ENCODE measurements around the gene HEATR1.
A peak's percentile ranks its signal among the peaks of the same experiment; 100 is the strongest.

Gene HEATR1

DNA sequence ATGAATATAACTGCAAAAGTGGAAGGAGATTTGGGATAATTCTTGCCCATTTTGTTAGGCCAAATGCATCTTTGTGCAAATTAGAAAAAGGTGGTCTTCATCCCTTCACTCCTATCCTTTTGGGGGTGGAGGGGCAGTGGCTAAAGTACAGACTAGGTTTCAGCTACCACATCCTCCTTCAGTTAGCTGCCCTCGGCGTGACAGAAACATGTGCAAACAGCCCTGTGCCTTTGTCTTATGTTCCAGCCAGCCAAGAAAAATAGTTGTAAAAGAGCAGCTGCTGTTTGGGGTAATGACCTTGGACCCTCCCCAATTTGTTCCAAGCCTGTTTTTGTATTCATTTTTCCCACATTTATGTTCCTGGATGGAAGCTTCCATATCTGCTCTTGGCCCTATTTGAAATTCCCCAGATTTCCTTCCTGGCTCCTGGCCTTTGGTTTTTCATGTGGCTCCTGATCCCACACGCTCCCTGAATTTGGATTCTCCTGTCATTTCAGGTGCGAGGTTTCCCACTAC, 88.8 kb downstream of the HEATR1 start:
- TF ChIP-seq, protein P1, sequence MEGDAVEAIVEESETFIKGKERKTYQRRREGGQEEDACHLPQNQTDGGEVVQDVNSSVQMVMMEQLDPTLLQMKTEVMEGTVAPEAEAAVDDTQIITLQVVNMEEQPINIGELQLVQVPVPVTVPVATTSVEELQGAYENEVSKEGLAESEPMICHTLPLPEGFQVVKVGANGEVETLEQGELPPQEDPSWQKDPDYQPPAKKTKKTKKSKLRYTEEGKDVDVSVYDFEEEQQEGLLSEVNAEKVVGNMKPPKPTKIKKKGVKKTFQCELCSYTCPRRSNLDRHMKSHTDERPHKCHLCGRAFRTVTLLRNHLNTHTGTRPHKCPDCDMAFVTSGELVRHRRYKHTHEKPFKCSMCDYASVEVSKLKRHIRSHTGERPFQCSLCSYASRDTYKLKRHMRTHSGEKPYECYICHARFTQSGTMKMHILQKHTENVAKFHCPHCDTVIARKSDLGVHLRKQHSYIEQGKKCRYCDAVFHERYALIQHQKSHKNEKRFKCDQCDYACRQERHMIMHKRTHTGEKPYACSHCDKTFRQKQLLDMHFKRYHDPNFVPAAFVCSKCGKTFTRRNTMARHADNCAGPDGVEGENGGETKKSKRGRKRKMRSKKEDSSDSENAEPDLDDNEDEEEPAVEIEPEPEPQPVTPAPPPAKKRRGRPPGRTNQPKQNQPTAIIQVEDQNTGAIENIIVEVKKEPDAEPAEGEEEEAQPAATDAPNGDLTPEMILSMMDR (conservative IDR thresholded peaks at IDR 0.05): no peak
- H3K27ac ChIP-seq: peak overlapping the region; percentile 99

DNA sequence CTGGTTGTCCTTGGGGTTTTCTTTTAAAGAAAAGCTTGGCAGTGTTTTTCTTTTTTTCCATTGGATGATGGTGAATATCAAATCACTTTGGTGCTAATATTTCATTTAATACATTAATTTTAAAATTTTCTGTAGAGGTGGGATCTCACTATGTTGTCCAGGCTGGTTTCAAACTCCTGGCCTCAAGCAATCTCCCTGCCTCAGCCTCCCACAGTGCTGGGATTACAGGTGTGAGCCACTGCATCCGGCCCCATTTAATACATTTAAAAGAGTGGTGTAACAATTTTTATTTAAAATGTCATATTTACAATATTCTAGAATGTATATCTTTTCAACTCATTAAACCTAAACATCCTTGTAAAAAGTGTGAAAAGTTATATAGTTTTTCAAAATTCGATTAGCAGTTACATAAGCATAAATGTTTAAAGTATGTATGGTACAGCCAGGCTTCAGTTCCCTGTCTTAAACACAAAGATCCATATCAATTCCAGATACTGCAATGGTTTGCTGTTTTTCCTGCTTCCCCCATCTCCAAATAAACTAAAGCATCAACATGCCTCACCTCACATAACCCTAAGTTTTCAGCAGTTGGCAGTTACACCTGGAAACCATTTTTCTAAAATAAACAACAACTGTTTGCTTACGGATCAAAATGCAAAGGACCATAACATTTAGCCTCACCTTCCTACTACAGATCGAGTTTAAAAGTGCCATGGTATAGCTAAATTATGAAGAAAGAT, 89.4 kb downstream of the HEATR1 start:
- peak overlapping the region; percentile 99 for H3K27ac ChIP-seq
- TF ChIP-seq, protein P1 (conservative IDR thresholded peaks at IDR 0.05): no peak

DNA sequence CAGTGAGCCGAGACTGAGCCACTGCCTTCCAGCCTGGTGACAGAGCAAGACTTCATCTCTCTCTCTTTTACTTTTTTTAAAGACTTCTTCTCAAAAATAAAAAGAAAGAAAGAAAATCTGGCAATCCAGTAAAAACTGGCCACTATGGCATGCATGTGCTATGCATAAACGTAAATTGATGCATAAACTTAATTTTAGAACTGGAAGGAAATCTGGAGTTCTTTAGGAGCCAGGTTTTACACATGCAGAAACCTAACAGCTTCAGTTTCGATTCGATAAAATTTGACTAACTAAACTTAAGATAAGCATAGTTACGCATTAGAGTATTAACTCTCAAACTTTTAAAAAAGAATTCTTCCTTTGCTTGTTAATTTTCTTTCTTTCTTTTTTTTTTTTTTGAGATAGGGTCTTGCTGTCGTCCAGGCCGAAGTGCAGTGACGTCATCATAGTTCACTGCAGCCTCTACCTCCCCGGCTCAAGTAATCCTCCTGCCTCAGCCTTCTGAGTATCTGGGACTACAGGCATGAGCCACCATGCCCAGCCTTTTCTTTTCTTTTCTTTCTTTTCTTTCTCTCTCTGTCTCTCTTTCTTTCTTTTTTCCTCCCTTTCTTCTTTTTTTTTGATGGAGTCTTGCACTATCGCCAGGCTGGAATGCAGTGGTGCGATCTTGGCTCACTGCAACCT, 92.4 kb downstream of the HEATR1 start:
- TF ChIP-seq, protein P1 (conservative IDR thresholded peaks at IDR 0.05): no peak
- H3K27ac ChIP-seq: peak overlapping the region; percentile 99

DNA sequence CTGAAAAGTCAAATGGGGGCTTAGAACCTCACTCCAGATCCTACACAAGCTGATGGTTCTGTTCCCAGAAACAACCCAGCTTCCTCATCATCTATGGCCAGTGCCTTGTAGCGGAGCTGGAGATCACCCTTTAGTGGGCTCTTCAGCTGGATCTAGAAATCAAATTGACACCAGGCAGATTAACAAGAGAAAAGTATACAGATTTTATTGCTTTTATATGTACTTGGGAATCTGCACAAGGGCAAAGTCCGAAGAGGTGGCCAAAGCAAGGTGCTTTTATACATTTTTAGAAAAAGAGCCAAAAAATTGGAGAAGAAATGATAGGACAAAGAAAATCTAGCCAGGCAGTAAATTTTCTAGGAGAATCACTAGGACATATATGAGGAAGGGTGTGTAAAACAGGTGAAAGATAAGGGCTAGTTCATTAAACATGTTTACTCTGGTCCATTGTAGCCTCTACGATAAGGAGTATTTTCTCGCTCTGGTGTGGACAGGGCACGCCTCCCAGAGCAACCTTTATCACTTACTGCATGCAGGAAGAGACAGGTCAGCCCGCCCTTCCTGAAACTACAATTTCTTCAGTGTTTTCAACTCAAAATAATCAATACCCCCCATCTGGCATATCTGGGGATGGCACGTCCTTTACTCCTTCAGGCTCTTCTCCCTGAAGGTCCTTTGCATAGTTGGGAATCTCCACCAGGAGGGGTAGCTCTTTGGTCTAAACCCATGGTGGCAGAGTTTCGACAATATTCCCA, 94.5 kb downstream of the HEATR1 start:
- TF ChIP-seq, protein P1 (conservative IDR thresholded peaks at IDR 0.05): no peak
- peak overlapping the region; percentile 36 for H3K27ac ChIP-seq

DNA sequence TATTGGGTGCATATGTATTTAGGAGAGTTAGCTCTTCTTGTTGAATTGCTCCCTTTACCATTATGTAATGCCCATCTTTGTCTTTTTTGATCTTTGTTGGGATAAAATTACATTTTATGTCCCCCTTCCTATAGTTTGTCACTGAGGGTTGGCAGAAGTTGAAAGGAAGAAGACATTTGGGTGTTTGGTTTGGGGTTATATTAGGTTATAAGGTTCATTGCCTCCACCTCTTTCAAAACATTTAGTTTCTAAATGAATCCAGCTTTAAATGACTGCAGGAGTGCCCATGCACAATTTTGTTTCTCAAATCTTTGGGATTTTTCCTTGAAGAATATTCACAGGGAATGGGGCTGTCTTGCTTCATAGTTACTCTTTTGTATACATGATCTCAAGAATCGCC, 95.1 kb downstream of the HEATR1 start:
- peak overlapping the region; percentile 72; the same call in 1 of the 2 replicates for H3K27ac ChIP-seq
- TF ChIP-seq, protein P1 (conservative IDR thresholded peaks at IDR 0.05): no peak

DNA sequence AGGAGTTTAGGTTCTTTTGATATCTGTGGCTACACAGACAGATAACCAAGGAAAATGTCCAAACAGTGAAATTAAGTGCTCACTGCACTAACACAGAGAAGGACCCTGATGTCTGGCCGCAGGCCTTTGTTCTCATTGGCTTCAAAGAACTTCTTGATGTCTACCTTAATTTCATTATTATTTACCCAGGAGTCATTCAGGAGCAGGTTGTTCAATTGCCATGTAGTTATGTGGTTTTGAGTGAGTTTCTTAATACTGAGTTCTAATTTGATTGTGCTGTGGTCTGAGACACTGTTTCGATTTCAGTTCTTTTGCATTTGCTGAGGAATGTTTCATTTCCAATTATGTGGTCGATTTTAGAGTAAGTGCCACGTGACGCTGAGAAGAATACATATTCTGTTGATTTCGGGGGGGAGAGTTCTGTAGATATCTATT, 95.7 kb downstream of the HEATR1 start:
- H3K27ac ChIP-seq: peak overlapping the region; percentile 72
- TF ChIP-seq, protein P1 (conservative IDR thresholded peaks at IDR 0.05): no peak

All from VCaP (cell line).